DND-41 (cell line): ENCODE results near the gene ANKDD1B.

ENCODE experiments used
- CTCF ChIP-seq: IDR thresholded peaks from 2 replicates; pipeline ENCODE4 v1.5.1; 2012; ENCODE audit warnings: borderline replicate concordance, low read length, moderate library complexity, mild to moderate bottlenecking; ENCODE audit not compliant: poor library complexity, severe bottlenecking; ENCODE audit errors: extremely low read depth
- EZH2 ChIP-seq: IDR thresholded peaks from 3 replicates; pipeline ENCODE4 v1.6.1; 2012; ENCODE audit warnings: borderline replicate concordance, low read depth, mild to moderate bottlenecking, moderate library complexity, low read length, inconsistent platforms; ENCODE audit not compliant: severe bottlenecking

GRCh38 chr5:75659791-75660450 lies 48.7 kb downstream of the ANKDD1B start:
- TF ChIP-seq CTCF: no peak
- TF ChIP-seq EZH2: no peak
